ENCODE data around the gene WDR35.

DNA sequence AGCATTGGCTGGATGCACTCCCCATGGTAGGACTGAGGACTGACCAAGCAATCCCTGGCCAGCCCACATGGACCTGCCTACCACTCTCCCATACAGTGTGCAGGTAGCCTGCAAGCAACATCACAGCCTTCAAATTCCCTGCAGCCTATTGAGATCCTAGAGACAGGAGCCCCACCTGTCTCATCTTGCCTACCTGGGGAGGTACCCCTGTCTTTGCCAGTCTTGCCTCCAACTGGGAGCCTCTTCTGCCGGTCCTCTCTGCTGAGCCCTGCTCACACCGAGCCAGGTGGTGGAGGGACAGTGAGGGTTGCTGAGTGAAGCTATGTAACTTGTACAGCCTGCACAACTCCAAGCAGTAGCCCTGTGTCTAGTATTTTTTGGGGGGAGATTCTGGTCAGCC, 118.1 kb downstream of the WDR35 start:
- TF ChIP-seq ZFP30 (CRISPR knock-in tag; IDR thresholded peaks at IDR 0.05) (no peak), ARNTL (CRISPR knock-in tag; IDR thresholded peaks at IDR 0.05; ENCODE audit: borderline replicate concordance, low read depth) (no peak), GLIS3 (CRISPR knock-in tag; IDR thresholded peaks at IDR 0.05) (no peak), PATZ1 (CRISPR knock-in tag; IDR thresholded peaks at IDR 0.05; ENCODE audit: borderline replicate concordance) (no peak), RARB (CRISPR knock-in tag; IDR thresholded peaks at IDR 0.05) (no peak), CREB5 (CRISPR knock-in tag; IDR thresholded peaks at IDR 0.05; ENCODE audit: low read depth) (no peak)
